ENCODE data around the gene DIO3.
"Not testable (repeated sequence)": the region's sequence is repeated elsewhere in the genome, so short reads cannot be mapped to it uniquely, and the experiment has no call there.

Gene DIO3

GRCh38 chr14:101564819-101565698, 3.8 kb downstream of the DIO3 start:
- no peak for TF ChIP-seq GABPA (IDR thresholded peaks at IDR 0.05; ENCODE audit: low read depth)
- no peak for TF ChIP-seq SPI1 (IDR thresholded peaks at IDR 0.05; ENCODE audit: borderline replicate concordance, low read depth)
- no peak for TF ChIP-seq REST (IDR thresholded peaks at IDR 0.05; ENCODE audit: insufficient replicate concordance, low read depth)
- TF ChIP-seq POLR2AphosphoS5 (IDR thresholded peaks at IDR 0.05; ENCODE audit: low read depth), result no peak
- TF ChIP-seq CTCF (IDR thresholded peaks at IDR 0.05; ENCODE audit: insufficient read depth, low read length), result no peak
- Histone ChIP-seq H3K27ac (replicated peaks) (no peak overlapping the region), H3K27me3 (ENCODE audit: insufficient read depth, poor library complexity, severe bottlenecking) (peaks cover 49% of the 10 kb centered on the region), H3K4me3 (replicated peaks; ENCODE audit: insufficient read depth, low read length) (no peak overlapping the region)
- no peak for DNase-seq (ENCODE audit: low read depth in 1 of 2, low spot score in 1 of 2)

GRCh38 chr14:101567252-101567651, 6.0 kb downstream of the DIO3 start:
- no peak overlapping the region for H3K27ac ChIP-seq (replicated peaks)
- no peak overlapping the region for H3K4me3 ChIP-seq (replicated peaks; ENCODE audit: insufficient read depth, low read length)
- peaks cover 40% of the 10 kb centered on the region for H3K27me3 ChIP-seq (ENCODE audit: insufficient read depth, poor library complexity, severe bottlenecking)
- no peak for TF ChIP-seq GABPA (IDR thresholded peaks at IDR 0.05; ENCODE audit: low read depth)
- TF ChIP-seq REST (IDR thresholded peaks at IDR 0.05; ENCODE audit: insufficient replicate concordance, low read depth), result no peak
- TF ChIP-seq CTCF (IDR thresholded peaks at IDR 0.05; ENCODE audit: insufficient read depth, low read length), result no peak
- TF ChIP-seq POLR2AphosphoS5 (IDR thresholded peaks at IDR 0.05; ENCODE audit: low read depth), result no peak
- TF ChIP-seq SPI1 (IDR thresholded peaks at IDR 0.05; ENCODE audit: borderline replicate concordance, low read depth), result no peak
- DNase-seq (ENCODE audit: low read depth in 1 of 2, low spot score in 1 of 2), result no peak

GRCh38 chr14:101571004-101571403, 9.7 kb downstream of the DIO3 start:
- no peak for DNase-seq (ENCODE audit: low read depth in 1 of 2, low spot score in 1 of 2)
- Histone ChIP-seq H3K27ac (replicated peaks) (no peak overlapping the region), H3K4me3 (replicated peaks; ENCODE audit: insufficient read depth, low read length) (no peak overlapping the region), H3K27me3 (ENCODE audit: insufficient read depth, poor library complexity, severe bottlenecking) (peaks cover 7% of the 10 kb centered on the region)
- no peak for TF ChIP-seq GABPA (IDR thresholded peaks at IDR 0.05; ENCODE audit: low read depth)
- TF ChIP-seq SPI1 (IDR thresholded peaks at IDR 0.05; ENCODE audit: borderline replicate concordance, low read depth), result no peak
- TF ChIP-seq POLR2AphosphoS5 (IDR thresholded peaks at IDR 0.05; ENCODE audit: low read depth), result no peak

- DNase-seq (ENCODE audit: low read depth in 1 of 2, low spot score in 1 of 2); H3K27me3 ChIP-seq (ENCODE audit: insufficient read depth, poor library complexity, severe bottlenecking); H3K27ac ChIP-seq (replicated peaks); H3K4me3 ChIP-seq (replicated peaks; ENCODE audit: insufficient read depth, low read length): not testable (repeated sequence)
Observed at GRCh38 chr14:101572526-101572925, 11.2 kb downstream of the DIO3 start.
